CD4-positive, alpha-beta T cell treated with Interleukin-21 for 1 hour (primary cell): Measurements from ENCODE around the gene ZNF3.

Experiments
- DNase-seq: peaks from one replicate; pipeline ENCODE4 v3.0.0-alpha.2; 2020

Gene ZNF3

GRCh38 chr7:100049441-100050291, 31.9 kb downstream of the ZNF3 start, which contains the start of gene ZSCAN21:
TSS of gene ZSCAN21 (plus strand) at chr7:100049774. CDS start at chr7:100057007, 7,233 bp downstream.
- DNase-seq = peak; percentile 84

GRCh38 chr7:100048680-100049079, 32.8 kb downstream of the ZNF3 start:
- no peak for DNase-seq

- DNase-seq = no peak
Observed at GRCh38 chr7:100044718-100045117, 36.8 kb downstream of the ZNF3 start.

GRCh38 chr7:100040575-100040974, 40.9 kb downstream of the ZNF3 start:
- no peak for DNase-seq

- no peak for DNase-seq
Observed at GRCh38 chr7:100038326-100038725, 43.2 kb downstream of the ZNF3 start.

GRCh38 chr7:100035876-100036275, 45.6 kb downstream of the ZNF3 start:
- no peak for DNase-seq

- no peak for DNase-seq
Observed at GRCh38 chr7:100034871-100035510, 46.5 kb downstream of the ZNF3 start.

GRCh38 chr7:100033526-100033925, 48.0 kb downstream of the ZNF3 start:
- no peak for DNase-seq

- DNase-seq = no peak
Observed at GRCh38 chr7:100029596-100029995, 51.9 kb downstream of the ZNF3 start.

- DNase-seq = no peak
Observed at GRCh38 chr7:100027197-100027596, 54.3 kb downstream of the ZNF3 start.

GRCh38 chr7:100024020-100024619, 57.4 kb downstream of the ZNF3 start:
- DNase-seq = no peak

- no peak for DNase-seq
Observed at GRCh38 chr7:100023526-100023925, 58.0 kb downstream of the ZNF3 start.

- DNase-seq = no peak
Observed at GRCh38 chr7:100022621-100023020, 58.9 kb downstream of the ZNF3 start.

- no peak for DNase-seq
Observed at GRCh38 chr7:100021297-100021696, 60.2 kb downstream of the ZNF3 start.
